Astrocyte (in vitro differentiated cells and primary cell): ENCODE results near the gene SESN3. TPM values are rescaled to one million over a fixed set of nuclear protein-coding genes. Genes with fewer than 3 reads are reported as not detected.
"Not testable (repeated sequence)": the region's sequence is repeated elsewhere in the genome, so short reads cannot be mapped to it uniquely, and the experiment has no call there.

Experiments
- DNase-seq: peaks from one replicate; pipeline ENCODE4 v3.0.0-alpha.2; 2010; ENCODE audit warnings: low read depth
- FAIRE-seq: peaks from 2 replicates; lab custom pipeline; 2011; peaks lifted over from hg19 to GRCh38; lab: Jason Lieb, UNC
- H2AFZ ChIP-seq: 2 replicates; pipeline ENCODE4 v1.6.0; 2012; ENCODE audit warnings: low read depth, low read length, inconsistent platforms
- H3K27ac ChIP-seq: 2 replicates; pipeline ENCODE4 v1.5.1; 2011; ENCODE audit warnings: low read depth, low read length, inconsistent platforms
- H3K27me3 ChIP-seq: 2 replicates; pipeline ENCODE4 v1.6.0; 2011; ENCODE audit warnings: low read length, inconsistent platforms; ENCODE audit not compliant: insufficient read depth
- H3K36me3 ChIP-seq: 2 replicates; pipeline ENCODE4 v1.5.1; 2011; ENCODE audit warnings: low read length, inconsistent platforms; ENCODE audit not compliant: insufficient read depth
- H3K4me1 ChIP-seq: 2 replicates; pipeline ENCODE4 v1.5.1; 2011; ENCODE audit warnings: low read length, inconsistent platforms; ENCODE audit not compliant: insufficient read depth
- H3K4me2 ChIP-seq: 2 replicates; pipeline ENCODE4 v1.6.0; 2012; ENCODE audit warnings: low read length, inconsistent platforms
- H3K4me3 ChIP-seq: 2 replicates; pipeline ENCODE4 v1.5.1; 2011; ENCODE audit warnings: low read depth, mild to moderate bottlenecking, low read length, inconsistent platforms; ENCODE audit not compliant: insufficient read depth
- H3K79me2 ChIP-seq: 2 replicates; pipeline ENCODE4 v1.6.0; 2012; ENCODE audit warnings: mild to moderate bottlenecking, low read length, inconsistent platforms; ENCODE audit not compliant: insufficient read depth
- H3K9ac ChIP-seq: 2 replicates; pipeline ENCODE4 v1.6.0; 2012; ENCODE audit warnings: mild to moderate bottlenecking, low read length, inconsistent platforms
- H3K9me3 ChIP-seq: 2 replicates; pipeline ENCODE4 v1.5.1; 2012; ENCODE audit warnings: low read depth, mild to moderate bottlenecking, low read length, inconsistent platforms; ENCODE audit not compliant: insufficient read depth
- H4K20me1 ChIP-seq: 2 replicates; pipeline ENCODE4 v1.6.0; 2012; ENCODE audit warnings: low read length, inconsistent platforms; ENCODE audit not compliant: insufficient read depth
- H3K27ac Mint-ChIP-seq: one replicate; pipeline ENCODE4 v1.8.0; 2021; ENCODE audit warnings: mild to moderate bottlenecking, mixed read lengths; ENCODE audit not compliant: unreplicated experiment
- H3K27me3 Mint-ChIP-seq: one replicate; pipeline ENCODE4 v1.8.0; 2021; ENCODE audit warnings: low read depth, mixed read lengths; ENCODE audit not compliant: unreplicated experiment
- H3K36me3 Mint-ChIP-seq: one replicate; pipeline ENCODE4 v1.8.0; 2021; ENCODE audit warnings: low read depth, mixed read lengths; ENCODE audit not compliant: unreplicated experiment
- H3K4me1 Mint-ChIP-seq: one replicate; pipeline ENCODE4 v1.8.0; 2021; ENCODE audit warnings: low read depth, mixed read lengths; ENCODE audit not compliant: unreplicated experiment
- H3K4me3 Mint-ChIP-seq: one replicate; pipeline ENCODE4 v1.8.0; 2021; ENCODE audit warnings: mild to moderate bottlenecking, moderate library complexity, mixed read lengths; ENCODE audit not compliant: unreplicated experiment
- H3K9me3 Mint-ChIP-seq: one replicate; pipeline ENCODE4 v1.8.0; 2021; ENCODE audit warnings: mild to moderate bottlenecking, mixed read lengths; ENCODE audit not compliant: unreplicated experiment
- CTCF ChIP-seq: IDR thresholded peaks from 2 replicates; pipeline ENCODE4 v1.5.1; 2011; ENCODE audit warnings: low read depth, mild to moderate bottlenecking, inconsistent platforms, low read length, moderate library complexity; ENCODE audit not compliant: insufficient read depth
- EZH2 ChIP-seq: IDR thresholded peaks from 2 replicates; pipeline ENCODE4 v1.6.1; 2012; ENCODE audit warnings: mild to moderate bottlenecking, low read length, inconsistent platforms; ENCODE audit not compliant: insufficient read depth
- total RNA-seq: library from RNA; stranded (reverse); gene quantifications from 2 replicates; pipeline ENCODE4 v1.2.1, GENCODE V29; 2021

SESN3 gene
- total RNA-seq, 1 donor from 2014 or later = 98.1 TPM

DNA sequence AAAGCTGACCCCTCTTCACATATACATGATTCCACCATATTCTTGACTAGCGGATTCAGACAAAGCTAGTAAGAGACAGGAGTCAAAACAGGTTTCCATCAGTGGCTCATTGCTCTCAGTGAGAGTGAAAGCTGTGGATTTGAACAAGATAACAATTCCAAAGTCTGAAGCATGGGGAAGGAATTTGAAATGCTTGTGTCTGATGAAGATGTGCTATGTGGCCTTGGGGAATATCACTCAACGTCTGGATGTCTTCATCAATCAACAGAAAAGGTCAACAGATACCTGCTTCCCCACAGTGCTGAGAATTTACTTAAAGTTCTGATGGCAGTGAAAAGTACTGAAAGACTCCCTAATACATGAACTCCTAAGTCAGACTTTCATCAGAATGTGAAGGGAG is 46.9 kb upstream of the SESN3 start:
- DNase-seq = no peak
- H3K4me2 ChIP-seq = no peak overlapping the region
- H3K27me3 ChIP-seq = no peaks in the 10 kb centered on the region
- TF ChIP-seq CTCF = no peak
- TF ChIP-seq EZH2 = no peak
- FAIRE-seq = no peak
- H3K27ac ChIP-seq = no peak overlapping the region
- no peaks in the 10 kb centered on the region for H4K20me1 ChIP-seq
- no peaks in the 10 kb centered on the region for H3K9me3 ChIP-seq
- no peak overlapping the region for H3K4me3 ChIP-seq
- Mint-ChIP-seq H3K36me3 (no peaks in the 10 kb centered on the region), H3K27ac (no peak overlapping the region), H3K4me3 (no peak overlapping the region), H3K27me3 (no peaks in the 10 kb centered on the region), H3K9me3 (peaks cover 2% of the 10 kb centered on the region), H3K4me1 (peaks cover 28% of the 10 kb centered on the region)
- no peak overlapping the region for H3K9ac ChIP-seq
- peaks cover 3% of the 10 kb centered on the region for H3K4me1 ChIP-seq
- no peaks in the 10 kb centered on the region for H3K36me3 ChIP-seq
- H2AFZ ChIP-seq = no peak overlapping the region
- no peaks in the 10 kb centered on the region for H3K79me2 ChIP-seq

GRCh38 chr11:95276139-95276538 is 45.1 kb upstream of the SESN3 start:
- no peaks in the 10 kb centered on the region for H3K27me3 ChIP-seq
- no peak overlapping the region for H3K4me2 ChIP-seq
- H3K9me3 ChIP-seq = no peaks in the 10 kb centered on the region
- no peaks in the 10 kb centered on the region for H3K36me3 ChIP-seq
- TF ChIP-seq EZH2 (no peak), CTCF (no peak)
- no peak overlapping the region for H3K4me3 ChIP-seq
- Mint-ChIP-seq H3K4me1 (peaks cover 22% of the 10 kb centered on the region), H3K36me3 (no peaks in the 10 kb centered on the region), H3K27ac (no peak overlapping the region), H3K27me3 (no peaks in the 10 kb centered on the region), H3K9me3 (peaks cover 2% of the 10 kb centered on the region), H3K4me3 (no peak overlapping the region)
- no peaks in the 10 kb centered on the region for H4K20me1 ChIP-seq
- no peak overlapping the region for H2AFZ ChIP-seq
- DNase-seq (no peak), FAIRE-seq (no peak)
- no peak overlapping the region for H3K9ac ChIP-seq
- no peaks in the 10 kb centered on the region for H3K79me2 ChIP-seq
- no peak overlapping the region for H3K27ac ChIP-seq
- peaks cover 3% of the 10 kb centered on the region for H3K4me1 ChIP-seq

DNA sequence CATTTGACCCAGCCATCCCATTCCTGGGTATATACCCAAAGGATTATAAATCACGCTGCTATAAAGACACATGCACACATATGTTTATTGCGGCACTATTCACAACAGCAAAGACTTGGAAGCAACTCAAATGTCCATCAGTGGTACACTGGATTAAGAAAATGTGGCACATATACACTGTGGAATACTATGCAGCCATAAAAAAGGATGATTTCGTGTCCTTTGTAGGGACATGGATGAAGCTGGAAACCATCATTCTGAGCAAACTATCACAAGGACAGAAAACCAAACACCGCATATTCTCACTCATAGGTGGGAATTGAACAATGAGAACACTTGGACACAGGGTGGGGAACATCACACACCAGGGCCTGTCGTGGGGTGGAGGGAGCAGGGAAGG is 42.6 kb upstream of the SESN3 start:
- not testable (repeated sequence) for H3K4me2 ChIP-seq, H3K27ac ChIP-seq, DNase-seq, H3K9me3 Mint-ChIP-seq, H3K27me3 Mint-ChIP-seq, H3K27ac Mint-ChIP-seq, H3K4me3 ChIP-seq, H3K9ac ChIP-seq, H3K9me3 ChIP-seq, H3K36me3 ChIP-seq, H3K36me3 Mint-ChIP-seq, FAIRE-seq, H3K4me1 ChIP-seq, H3K4me1 Mint-ChIP-seq, H2AFZ ChIP-seq, H3K27me3 ChIP-seq, H3K79me2 ChIP-seq, H3K4me3 Mint-ChIP-seq, H4K20me1 ChIP-seq
